ENCODE measurements around the gene TSHZ1. TPM values are rescaled to one million over a fixed set of nuclear protein-coding genes. Genes with fewer than 3 reads are reported as not detected.

TSHZ1 gene
- total and polyA plus RNA-seq, 8 donors: 13.3 to 38.5 (median 31.7) TPM

GRCh38 chr18:75314117-75314516 is 103.5 kb downstream of the TSHZ1 start:
- intact Hi-C loops (cut with DNase I): no loop called here

GRCh38 chr18:75314606-75315005 is 104.0 kb downstream of the TSHZ1 start:
- ATAC-seq (no peak), DNase-seq (no peak)
- Histone ChIP-seq H3K27me3 (no peaks in the 10 kb centered on the region), H3K4me3 (no peak overlapping the region), H3K36me3 (no peaks in the 10 kb centered on the region), H3K9me3 (no peaks in the 10 kb centered on the region), H3K27ac (no peak overlapping the region), H3K4me1 (no peaks in the 10 kb centered on the region)
- intact Hi-C loops (cut with DNase I): no loop called here
- no peak for TF ChIP-seq CTCF (IDR thresholded peaks at IDR 0.05)

More at GRCh38 chr18:75314117-75314516, 103.5 kb downstream of the TSHZ1 start:
- no peak for ATAC-seq
- no peak for TF ChIP-seq CTCF (IDR thresholded peaks at IDR 0.05)
- H3K4me1 ChIP-seq: no peaks in the 10 kb centered on the region
- no peak for DNase-seq
- H3K4me3 ChIP-seq: no peak overlapping the region
- H3K36me3 ChIP-seq: no peaks in the 10 kb centered on the region
- no peaks in the 10 kb centered on the region for H3K9me3 ChIP-seq
- H3K27me3 ChIP-seq: no peaks in the 10 kb centered on the region
- no peak overlapping the region for H3K27ac ChIP-seq

- ATAC-seq (no peak), DNase-seq (no peak)
- Histone ChIP-seq H3K4me1 (no peaks in the 10 kb centered on the region), H3K36me3 (no peaks in the 10 kb centered on the region), H3K4me3 (no peak overlapping the region), H3K27ac (no peak overlapping the region), H3K27me3 (no peaks in the 10 kb centered on the region), H3K9me3 (no peaks in the 10 kb centered on the region)
- intact Hi-C loops (cut with DNase I): no loop called here
- TF ChIP-seq CTCF (IDR thresholded peaks at IDR 0.05): no peak
These were observed 105.6 kb downstream of the TSHZ1 start for GRCh38 chr18:75316223-75316622.

GRCh38 chr18:75316826-75317225 is 106.2 kb downstream of the TSHZ1 start:
- Histone ChIP-seq H3K4me3 (no peak overlapping the region), H3K27ac (no peak overlapping the region), H3K9me3 (no peaks in the 10 kb centered on the region), H3K36me3 (no peaks in the 10 kb centered on the region), H3K4me1 (no peaks in the 10 kb centered on the region), H3K27me3 (no peaks in the 10 kb centered on the region)
- TF ChIP-seq CTCF (IDR thresholded peaks at IDR 0.05): no peak
- ATAC-seq: no peak
- intact Hi-C loops (cut with DNase I): no loop called here
- DNase-seq: no peak

- H3K9me3 ChIP-seq: no peaks in the 10 kb centered on the region
- intact Hi-C loops (cut with DNase I): no loop called here
- H3K27me3 ChIP-seq: no peaks in the 10 kb centered on the region
- H3K4me3 ChIP-seq: no peak overlapping the region
- DNase-seq: no peak
- TF ChIP-seq CTCF (IDR thresholded peaks at IDR 0.05): no peak
- no peaks in the 10 kb centered on the region for H3K4me1 ChIP-seq
- ATAC-seq: no peak
- no peak overlapping the region for H3K27ac ChIP-seq
- H3K36me3 ChIP-seq: no peaks in the 10 kb centered on the region
These were observed 106.7 kb downstream of the TSHZ1 start for GRCh38 chr18:75317300-75317699.

Measured in left lung (tissue), 10 donors.